H9 (cell line): ENCODE data around the gene AOC1. TPM values are rescaled to one million over a fixed set of nuclear protein-coding genes. Genes with fewer than 3 reads are reported as not detected.

Source experiments
- DNase-seq: peaks from one replicate; pipeline ENCODE4 v3.0.0-alpha.2; 2017
- H2AFZ ChIP-seq: one replicate; pipeline ENCODE4 v1.6.1; 2013; ENCODE audit warnings: mild to moderate bottlenecking, low read length, control low read depth, moderate library complexity
- H2AK5ac ChIP-seq: 2 replicates; pipeline ENCODE4 v1.6.1; 2013; ENCODE audit warnings: low read length, control low read depth, mixed read lengths; ENCODE audit not compliant: insufficient read length
- H2BK120ac ChIP-seq: one replicate; pipeline ENCODE4 v1.6.1; 2013; ENCODE audit warnings: low read depth, mild to moderate bottlenecking, low read length, control low read depth, inconsistent platforms; ENCODE audit not compliant: poor library complexity, severe bottlenecking
- H2BK12ac ChIP-seq: 2 replicates; pipeline ENCODE4 v1.6.1; 2013; ENCODE audit warnings: low read length, control low read depth, mixed read lengths, low read depth; ENCODE audit not compliant: insufficient read length
- H2BK15ac ChIP-seq: 2 replicates; pipeline ENCODE4 v1.6.1; 2013; ENCODE audit warnings: low read depth, low read length, control low read depth
- H2BK20ac ChIP-seq: one replicate; pipeline ENCODE4 v1.6.1; 2013; ENCODE audit warnings: low read depth, mild to moderate bottlenecking, low read length, control low read depth, inconsistent platforms; ENCODE audit not compliant: poor library complexity, severe bottlenecking
- H2BK5ac ChIP-seq: 2 replicates; pipeline ENCODE4 v1.6.1; 2013; ENCODE audit warnings: low read length, control low read depth, mixed read lengths; ENCODE audit not compliant: insufficient read length
- H3K14ac ChIP-seq: 2 replicates; pipeline ENCODE4 v1.6.1; 2013; ENCODE audit warnings: low read length, control low read depth; ENCODE audit not compliant: insufficient read depth
- H3K18ac ChIP-seq: 2 replicates; pipeline ENCODE4 v1.6.1; 2013; ENCODE audit warnings: low read depth, mild to moderate bottlenecking, mixed read lengths, low read length, control low read depth; ENCODE audit not compliant: insufficient read length
- H3K23ac ChIP-seq: 2 replicates; pipeline ENCODE4 v1.6.1; 2013; ENCODE audit warnings: low read length, control low read depth, mixed read lengths, low read depth; ENCODE audit not compliant: insufficient read length
- H3K23me2 ChIP-seq: 2 replicates; pipeline ENCODE4 v1.6.1; 2013; ENCODE audit warnings: low read depth, mild to moderate bottlenecking, mixed read lengths, low read length, control low read depth; ENCODE audit not compliant: insufficient read length, poor library complexity, severe bottlenecking
- H3K27ac ChIP-seq: 2 replicates; pipeline ENCODE4 v1.5.1; 2013; ENCODE audit warnings: low read length, control low read depth, mixed read lengths, low read depth; ENCODE audit not compliant: insufficient read length
- H3K27me3 ChIP-seq: 2 replicates; pipeline ENCODE4 v1.6.1; 2013; ENCODE audit warnings: low read length, control low read depth, inconsistent platforms; ENCODE audit not compliant: insufficient read depth
- H3K4ac ChIP-seq: 2 replicates; pipeline ENCODE4 v1.6.1; 2013; ENCODE audit warnings: low read depth, mild to moderate bottlenecking, control low read depth, inconsistent platforms, low read length, moderate library complexity
- H3K4me1 ChIP-seq: 2 replicates; pipeline ENCODE4 v1.6.1; 2013; ENCODE audit warnings: low read length, control low read depth, inconsistent platforms; ENCODE audit not compliant: insufficient read depth
- H3K4me2 ChIP-seq: 2 replicates; pipeline ENCODE4 v1.6.1; 2013; ENCODE audit warnings: low read length, control low read depth, mixed read lengths; ENCODE audit not compliant: insufficient read length, insufficient read depth
- H3K56ac ChIP-seq: 2 replicates; pipeline ENCODE4 v1.6.1; 2013; ENCODE audit warnings: low read depth, mild to moderate bottlenecking, mixed read lengths, low read length, control low read depth; ENCODE audit not compliant: insufficient read length
- H3K79me1 ChIP-seq: 2 replicates; pipeline ENCODE4 v1.6.1; 2013; ENCODE audit warnings: low read depth, mild to moderate bottlenecking, moderate library complexity, low read length, control low read depth, inconsistent platforms; ENCODE audit not compliant: insufficient read depth, poor library complexity, severe bottlenecking
- H3K79me2 ChIP-seq: 2 replicates; pipeline ENCODE4 v1.6.1; 2013; ENCODE audit warnings: low read length, control low read depth, inconsistent platforms; ENCODE audit not compliant: insufficient read depth
- H3K9ac ChIP-seq: 2 replicates; pipeline ENCODE4 v1.6.1; 2013; ENCODE audit warnings: low read length, control low read depth, mixed read lengths; ENCODE audit not compliant: insufficient read length; ENCODE audit errors: extremely low read depth
- H3K9me3 ChIP-seq: one replicate; pipeline ENCODE4 v1.6.1; 2013; ENCODE audit warnings: low read depth, low read length, inconsistent platforms; ENCODE audit not compliant: control insufficient read depth
- H3T11ph ChIP-seq: one replicate; pipeline ENCODE4 v1.6.1; 2013; ENCODE audit warnings: mild to moderate bottlenecking, low read length, control low read depth, inconsistent platforms
- H4K20me1 ChIP-seq: one replicate; pipeline ENCODE4 v1.6.1; 2013; ENCODE audit not compliant: control insufficient read depth, insufficient read length, insufficient read depth
- H4K5ac ChIP-seq: 2 replicates; pipeline ENCODE4 v1.6.1; 2013; ENCODE audit warnings: low read depth, mild to moderate bottlenecking, mixed read lengths, low read length, control low read depth; ENCODE audit not compliant: insufficient read length
- H4K8ac ChIP-seq: replicated peaks from 2 replicates; pipeline ENCODE4 v1.6.1; 2013; ENCODE audit warnings: low read length, control low read depth, mixed read lengths, low read depth; ENCODE audit not compliant: insufficient read length
- H4K91ac ChIP-seq: 2 replicates; pipeline ENCODE4 v1.6.1; 2013; ENCODE audit warnings: low read depth, mild to moderate bottlenecking, moderate library complexity, mixed read lengths, low read length, control low read depth; ENCODE audit not compliant: insufficient read length
- H3K27ac Mint-ChIP-seq, 3 experiments: 2 replicates in 2 of 3; 3 replicates in 1 of 3; pipeline ENCODE4 v1.8.0; 2020 to 2021; ENCODE audit warnings: mixed read lengths in 3 of 3, mild to moderate bottlenecking in 1 of 3, moderate library complexity in 1 of 3
- H3K27me3 Mint-ChIP-seq: 2 replicates; pipeline ENCODE4 v1.8.0; 2021; ENCODE audit warnings: low read depth, mild to moderate bottlenecking, moderate library complexity, mixed read lengths
- H3K36me3 Mint-ChIP-seq, 3 experiments: 2 replicates in 2 of 3; 3 replicates in 1 of 3; pipeline ENCODE4 v1.8.0; 2020 to 2021; ENCODE audit warnings: low read depth in 3 of 3, mixed read lengths in 3 of 3; ENCODE audit not compliant: insufficient read depth in 1 of 3
- H3K4me1 Mint-ChIP-seq, 2 experiments: 2 replicates each; pipeline ENCODE4 v1.8.0; 2020; ENCODE audit warnings: mixed read lengths in 2 of 2
- H3K4me3 Mint-ChIP-seq, 2 experiments: 2 replicates in 1 of 2; 3 replicates in 1 of 2; pipeline ENCODE4 v1.8.0; 2020 to 2021; ENCODE audit warnings: mild to moderate bottlenecking in 2 of 2, mixed read lengths in 2 of 2, moderate library complexity in 1 of 2
- H3K9me3 Mint-ChIP-seq, 2 experiments: 2 replicates in 1 of 2; 3 replicates in 1 of 2; pipeline ENCODE4 v1.8.0; 2020; ENCODE audit warnings: mild to moderate bottlenecking in 2 of 2, mixed read lengths in 2 of 2, moderate library complexity in 1 of 2
- CTCF ChIP-seq: fragments of 200-600 bp; sonication (generic); conservative IDR thresholded peaks from 3 replicates; pipeline ENCODE4 v1.8.0; 2021; ENCODE audit warnings: antibody characterized with exemption, mild to moderate bottlenecking
- WGBS: extraction: QIAGEN DNeasy Blood & Tissue Kit; methylation state at CpG from one replicate; pipeline ENCODE4 v1.1.7; 2013; ENCODE audit warnings: missing lambda C conversion rate, low lambda C conversion rate, mixed read lengths; ENCODE audit not compliant: insufficient read length; ENCODE audit errors: extremely low coverage; 5-methylcytosine and 5-hydroxymethylcytosine counted together
- total RNA-seq: library from RNA; stranded (reverse); gene quantifications from 2 replicates; pipeline ENCODE4 v1.2.1, GENCODE V29; 2021

The AOC1 gene
- total RNA-seq, 1 experiment from 2014 or later = 0.28 TPM

GRCh38 chr7:150857276-150858055 lies 5.1 kb downstream of the AOC1 start:
- Histone ChIP-seq H2BK12ac (no peak overlapping the region), H3K18ac (no peak overlapping the region), H4K20me1 (no peaks in the 10 kb centered on the region), H4K91ac (no peak overlapping the region), H3K27me3 (no peaks in the 10 kb centered on the region), H3K9ac (no peak overlapping the region), H3K23me2 (no peaks in the 10 kb centered on the region), H3K79me2 (no peaks in the 10 kb centered on the region), H4K5ac (no peak overlapping the region), H3K4me2 (no peak overlapping the region), H4K8ac (no peak overlapping the region), H3K23ac (no peak overlapping the region), H2BK5ac (no peak overlapping the region), H2BK120ac (no peak overlapping the region), H3K14ac (no peak overlapping the region), H2BK20ac (no peak overlapping the region), H2AK5ac (no peak overlapping the region), H3K79me1 (no peaks in the 10 kb centered on the region), H2AFZ (no peak overlapping the region), H3K27ac (no peak overlapping the region), H3T11ph (no peak overlapping the region), H3K56ac (no peak overlapping the region), H3K9me3 (no peaks in the 10 kb centered on the region), H3K4me1 (no peaks in the 10 kb centered on the region), H3K4ac (no peak overlapping the region), H2BK15ac (no peak overlapping the region)
- Mint-ChIP-seq H3K27me3 (peaks cover 8% of the 10 kb centered on the region), H3K27ac (no peak overlapping the region), H3K36me3 (no peaks in the 10 kb centered on the region), H3K9me3 (no peaks in the 10 kb centered on the region), H3K4me3 (no peak overlapping the region), H3K4me1 (peaks cover 10 to 31% of the 10 kb centered on the region in 2 experiments)
- DNase-seq = peak; percentile 10
- no peak for TF ChIP-seq CTCF
- WGBS = no CpG with 5 or more reads among the region's 43 CpGs
